Measurements from ENCODE around the gene CDH23.

Gene CDH23

GRCh38 chr10:71671994-71672946, 275.6 kb downstream of the CDH23 start:
- no peak for DNase-seq

GRCh38 chr10:71675295-71675970, 278.7 kb downstream of the CDH23 start:
- DNase-seq: no peak

GRCh38 chr10:71677261-71677660, 280.5 kb downstream of the CDH23 start:
- no peak for DNase-seq

- no peak for DNase-seq
Measured at GRCh38 chr10:71678057-71678805, 281.5 kb downstream of the CDH23 start.

- no peak for DNase-seq
Measured at GRCh38 chr10:71679425-71679824, 282.7 kb downstream of the CDH23 start.

- DNase-seq: no peak
Measured at GRCh38 chr10:71681977-71682376, 285.3 kb downstream of the CDH23 start.

- no peak for DNase-seq
Measured at GRCh38 chr10:71683301-71683700, 286.6 kb downstream of the CDH23 start.

GRCh38 chr10:71684356-71685173, 287.8 kb downstream of the CDH23 start:
- DNase-seq: no peak

GRCh38 chr10:71685554-71686232, 289.0 kb downstream of the CDH23 start:
- DNase-seq: no peak

GRCh38 chr10:71687077-71687476, 290.4 kb downstream of the CDH23 start:
- DNase-seq: no peak

- DNase-seq: no peak
Measured at GRCh38 chr10:71687480-71687879, 290.8 kb downstream of the CDH23 start.

GRCh38 chr10:71688256-71688655, 291.5 kb downstream of the CDH23 start:
- no peak for DNase-seq

- no peak for DNase-seq
Measured at GRCh38 chr10:71690094-71690720, 293.5 kb downstream of the CDH23 start.

GRCh38 chr10:71691405-71691804, 294.7 kb downstream of the CDH23 start:
- DNase-seq: no peak

- no peak for DNase-seq
Measured at GRCh38 chr10:71692598-71693306, 296.0 kb downstream of the CDH23 start.

GRCh38 chr10:71693377-71693776, 296.7 kb downstream of the CDH23 start:
- no peak for DNase-seq

- DNase-seq: no peak
Measured at GRCh38 chr10:71694039-71694501, 297.4 kb downstream of the CDH23 start.

- DNase-seq: no peak
Measured at GRCh38 chr10:71694567-71694968, 297.8 kb downstream of the CDH23 start.

GRCh38 chr10:71695502-71696476, 299.1 kb downstream of the CDH23 start:
- DNase-seq: no peak
